Mesothelial cell of epicardium (in vitro differentiated cells): ENCODE measurements around the gene EZH1. TPM values are rescaled to one million over a fixed set of nuclear protein-coding genes. Genes with fewer than 3 reads are reported as not detected.
"Not testable (repeated sequence)": the region's sequence is repeated elsewhere in the genome, so short reads cannot be mapped to it uniquely, and the experiment has no call there.

Experiments used
- DNase-seq, 2 experiments: peaks; one replicate each; pipeline ENCODE4 v3.0.0; 2021; ENCODE audit warnings: low spot score in 2 of 2; ENCODE audit not compliant: unreplicated experiment in 2 of 2
- H3K27ac Mint-ChIP-seq: 2 replicates; pipeline ENCODE4 v1.8.0; 2021; ENCODE audit warnings: mixed read lengths
- H3K27me3 Mint-ChIP-seq: 2 replicates; pipeline ENCODE4 v1.8.0; 2021; ENCODE audit warnings: low read depth, mixed read lengths
- H3K36me3 Mint-ChIP-seq: 2 replicates; pipeline ENCODE4 v1.8.0; 2021; ENCODE audit warnings: mixed read lengths
- H3K4me1 Mint-ChIP-seq: 2 replicates; pipeline ENCODE4 v1.8.0; 2021; ENCODE audit warnings: mixed read lengths
- H3K4me3 Mint-ChIP-seq: 2 replicates; pipeline ENCODE4 v1.8.0; 2021; ENCODE audit warnings: mild to moderate bottlenecking, moderate library complexity, mixed read lengths
- H3K9me3 Mint-ChIP-seq: 2 replicates; pipeline ENCODE4 v1.8.0; 2021; ENCODE audit warnings: mixed read lengths
- total RNA-seq: library from RNA; stranded (reverse); gene quantifications from 3 replicates; pipeline ENCODE4 v1.2.1, GENCODE V29; 2021
- TF ChIP-seq, protein P1 (sequence below): fragments of 200-600 bp; sonication (generic); IDR thresholded peaks from one replicate; pipeline ENCODE4 v1.5.0; 2021; ENCODE audit warnings: antibody characterized with exemption; ENCODE audit not compliant: unreplicated experiment

The EZH1 gene
- total RNA-seq, 1 donor from 2014 or later: 45.1 TPM

DNA sequence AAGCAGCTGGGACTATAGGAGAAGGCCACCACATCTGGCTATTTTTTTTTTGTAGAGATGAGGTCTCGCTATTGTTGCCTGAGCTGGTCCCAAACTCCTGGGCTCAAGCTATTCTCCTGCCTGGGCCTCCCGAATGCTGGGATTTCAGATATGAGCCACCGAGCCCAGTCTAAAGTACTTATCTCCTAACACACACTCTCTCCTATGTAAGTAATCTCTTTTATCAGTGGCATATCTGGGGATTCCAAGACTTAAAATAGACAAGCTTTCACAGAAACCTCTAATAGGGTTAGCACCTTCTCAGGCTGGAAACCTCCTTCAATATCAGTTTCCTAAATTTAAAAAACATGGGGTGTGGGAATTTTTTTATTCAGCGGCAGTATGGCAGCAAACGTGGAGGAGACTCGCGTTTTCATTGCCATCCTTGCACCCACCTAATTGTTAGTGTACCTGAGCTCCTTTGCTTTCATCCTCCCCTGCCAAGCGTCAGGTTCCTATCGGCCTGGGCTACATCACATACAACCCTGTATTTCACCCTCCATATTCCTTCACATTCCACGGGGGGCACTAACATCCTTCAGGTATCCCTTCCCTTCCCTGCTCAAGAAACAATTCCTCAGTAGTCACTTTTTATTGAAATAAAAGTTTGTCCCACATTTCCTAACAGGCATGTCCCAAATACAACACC lies 1.1 kb downstream of the EZH1 start:
- H3K9me3 Mint-ChIP-seq: no peaks in the 10 kb centered on the region

DNA sequence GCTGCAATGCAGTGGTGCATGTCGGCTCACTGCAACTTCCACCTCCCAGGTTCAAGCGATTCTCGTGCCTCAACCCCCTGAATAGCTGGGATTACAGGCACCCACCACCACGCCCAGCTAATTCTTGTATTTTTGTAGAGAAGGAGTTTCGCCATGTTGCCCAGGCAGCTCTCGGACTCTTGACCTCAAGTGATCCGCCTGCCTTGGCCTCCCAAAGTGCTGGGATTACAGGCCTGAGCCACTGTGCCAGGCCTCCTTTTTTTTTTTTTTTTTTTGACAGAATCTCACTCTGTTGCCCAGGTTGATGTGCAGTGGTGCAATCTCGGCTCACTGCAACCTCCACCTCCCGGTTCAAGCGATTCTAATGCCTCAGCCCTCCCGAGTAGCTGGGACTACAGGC lies 1.9 kb downstream of the EZH1 start:
- H3K4me1 Mint-ChIP-seq: peaks cover 12% of the 10 kb centered on the region
- not testable (repeated sequence) for DNase-seq, H3K27me3 Mint-ChIP-seq, H3K36me3 Mint-ChIP-seq, H3K4me3 Mint-ChIP-seq, H3K27ac Mint-ChIP-seq, H3K9me3 Mint-ChIP-seq

More for the DNA sequence above, 1.1 kb downstream of the EZH1 start:
- H3K4me3 Mint-ChIP-seq: peak overlapping the region; percentile 90
- H3K27ac Mint-ChIP-seq: peak overlapping the region; percentile 96
- DNase-seq: no peak
- TF ChIP-seq, protein P1, sequence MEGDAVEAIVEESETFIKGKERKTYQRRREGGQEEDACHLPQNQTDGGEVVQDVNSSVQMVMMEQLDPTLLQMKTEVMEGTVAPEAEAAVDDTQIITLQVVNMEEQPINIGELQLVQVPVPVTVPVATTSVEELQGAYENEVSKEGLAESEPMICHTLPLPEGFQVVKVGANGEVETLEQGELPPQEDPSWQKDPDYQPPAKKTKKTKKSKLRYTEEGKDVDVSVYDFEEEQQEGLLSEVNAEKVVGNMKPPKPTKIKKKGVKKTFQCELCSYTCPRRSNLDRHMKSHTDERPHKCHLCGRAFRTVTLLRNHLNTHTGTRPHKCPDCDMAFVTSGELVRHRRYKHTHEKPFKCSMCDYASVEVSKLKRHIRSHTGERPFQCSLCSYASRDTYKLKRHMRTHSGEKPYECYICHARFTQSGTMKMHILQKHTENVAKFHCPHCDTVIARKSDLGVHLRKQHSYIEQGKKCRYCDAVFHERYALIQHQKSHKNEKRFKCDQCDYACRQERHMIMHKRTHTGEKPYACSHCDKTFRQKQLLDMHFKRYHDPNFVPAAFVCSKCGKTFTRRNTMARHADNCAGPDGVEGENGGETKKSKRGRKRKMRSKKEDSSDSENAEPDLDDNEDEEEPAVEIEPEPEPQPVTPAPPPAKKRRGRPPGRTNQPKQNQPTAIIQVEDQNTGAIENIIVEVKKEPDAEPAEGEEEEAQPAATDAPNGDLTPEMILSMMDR: no peak
- peaks cover 8% of the 10 kb centered on the region for H3K27me3 Mint-ChIP-seq
- H3K4me1 Mint-ChIP-seq: peaks cover 12% of the 10 kb centered on the region
- H3K36me3 Mint-ChIP-seq: no peaks in the 10 kb centered on the region

DNA sequence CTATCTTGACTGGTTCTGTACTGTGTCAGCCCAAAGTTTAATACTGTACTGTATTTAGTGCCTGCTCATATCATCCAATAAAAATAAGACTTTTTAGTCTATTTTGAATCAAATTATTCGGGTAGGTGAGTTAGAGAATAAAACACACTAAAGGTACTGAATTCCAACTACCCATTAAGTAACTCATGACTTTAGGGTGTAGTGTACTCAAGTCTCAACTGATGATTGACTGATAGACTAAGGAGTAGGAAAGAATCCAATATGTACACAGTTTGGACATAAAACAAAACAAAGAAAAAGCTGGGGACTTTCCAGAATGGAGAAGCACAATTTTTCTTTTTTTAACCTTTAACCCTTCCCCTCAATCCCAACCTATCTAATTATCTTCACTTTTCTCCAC lies 4.1 kb downstream of the EZH1 start:
- no peaks in the 10 kb centered on the region for H3K36me3 Mint-ChIP-seq
- H3K4me3 Mint-ChIP-seq: no peak overlapping the region
- H3K27me3 Mint-ChIP-seq: peaks cover 2% of the 10 kb centered on the region
- no peaks in the 10 kb centered on the region for H3K9me3 Mint-ChIP-seq
- TF ChIP-seq, protein P1: no peak
- peaks cover 12% of the 10 kb centered on the region for H3K4me1 Mint-ChIP-seq
- no peak for DNase-seq
- H3K27ac Mint-ChIP-seq: no peak overlapping the region

DNA sequence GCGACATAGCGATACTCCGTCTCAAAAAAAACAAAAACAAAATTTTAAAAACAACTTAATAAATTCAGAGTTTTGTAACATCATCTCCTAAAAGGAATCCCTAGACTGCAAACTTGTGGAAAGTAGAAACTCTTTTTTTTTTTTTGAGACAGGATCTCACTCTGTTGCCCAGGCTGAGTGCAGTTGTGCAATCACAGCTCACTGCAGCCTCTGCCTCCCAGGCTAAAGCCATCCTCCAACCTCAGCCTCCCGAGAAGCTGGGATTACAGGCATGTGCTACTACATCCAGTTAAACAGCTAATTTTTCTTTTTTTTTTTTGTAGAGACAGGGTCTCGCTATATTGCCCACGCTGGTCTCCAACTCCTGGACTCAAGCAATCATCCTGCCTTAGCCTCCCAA lies 19.7 kb downstream of the EZH1 start:
- H3K36me3 Mint-ChIP-seq: peaks cover 25% of the 10 kb centered on the region
- no peak for DNase-seq
- TF ChIP-seq, protein P1: no peak
- no peak overlapping the region for H3K4me3 Mint-ChIP-seq
- H3K4me1 Mint-ChIP-seq: no peaks in the 10 kb centered on the region
- no peaks in the 10 kb centered on the region for H3K27me3 Mint-ChIP-seq
- H3K9me3 Mint-ChIP-seq: no peaks in the 10 kb centered on the region
- H3K27ac Mint-ChIP-seq: no peak overlapping the region

DNA sequence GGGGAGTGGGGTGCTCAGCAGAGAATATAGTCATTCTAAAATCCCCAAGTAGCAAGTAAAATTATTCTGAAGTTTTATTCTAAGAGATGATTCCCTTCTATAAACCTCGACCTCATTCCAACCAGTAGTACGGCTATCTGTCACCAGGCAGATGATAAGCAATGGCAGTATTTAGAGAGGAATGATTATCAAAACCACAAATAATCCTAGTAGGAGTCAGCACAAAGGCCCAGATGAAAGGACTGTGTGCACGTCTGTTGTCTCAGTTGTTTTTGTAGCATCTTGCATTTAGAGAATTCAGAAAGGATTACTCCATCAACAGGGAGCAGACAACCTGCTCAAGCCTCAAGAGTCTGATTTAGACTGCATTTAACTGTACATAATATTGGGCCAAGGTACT lies 21.2 kb downstream of the EZH1 start:
- Mint-ChIP-seq H3K27ac (no peak overlapping the region), H3K36me3 (peaks cover 25% of the 10 kb centered on the region), H3K4me1 (no peaks in the 10 kb centered on the region), H3K27me3 (no peaks in the 10 kb centered on the region), H3K4me3 (no peak overlapping the region), H3K9me3 (no peaks in the 10 kb centered on the region)
- TF ChIP-seq, protein P1: no peak
- no peak for DNase-seq

DNA sequence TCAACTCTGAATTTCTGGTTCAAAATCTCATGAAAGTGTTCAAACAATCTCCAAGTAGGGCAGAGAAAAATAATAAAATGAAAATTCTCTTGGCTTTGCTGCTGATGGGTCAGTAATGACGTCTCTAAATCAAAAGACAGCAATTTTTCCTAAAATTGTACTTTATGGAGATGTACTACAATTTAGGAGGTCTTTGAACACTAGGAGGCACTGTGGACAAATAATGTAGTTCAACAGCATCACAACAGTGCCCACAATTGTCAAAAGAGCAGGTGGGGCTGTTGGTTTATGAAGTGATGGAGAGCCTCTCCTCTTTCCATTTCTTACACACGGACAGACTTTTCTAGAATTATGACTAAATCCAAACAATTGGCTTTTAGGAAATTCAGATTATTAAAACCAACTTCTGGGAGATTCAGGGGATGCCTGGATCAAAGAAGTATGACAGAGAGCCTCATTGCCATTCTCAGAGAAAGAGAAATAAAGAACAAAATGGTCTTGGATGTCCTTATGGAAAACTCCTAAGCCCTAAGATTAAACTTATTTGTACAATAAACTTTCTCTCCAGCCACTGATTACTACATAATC lies 23.8 kb downstream of the EZH1 start:
- Mint-ChIP-seq H3K27ac (no peak overlapping the region), H3K36me3 (peaks cover 40% of the 10 kb centered on the region), H3K4me1 (no peaks in the 10 kb centered on the region), H3K4me3 (no peak overlapping the region), H3K9me3 (no peaks in the 10 kb centered on the region), H3K27me3 (no peaks in the 10 kb centered on the region)
- TF ChIP-seq, protein P1: peak; percentile 75
- no peak for DNase-seq
